HG03565 (cell line): ENCODE data around the gene ABLIM1.

Experiments used
- ATAC-seq: cut with Tn5 transposase; IDR thresholded peaks from one replicate; pipeline ENCODE4 v1.9.1; 2021; ENCODE audit warnings: mild to moderate bottlenecking, moderate library complexity; ENCODE audit not compliant: unreplicated experiment

ABLIM1 gene

GRCh38 chr10:114680543-114681117 is 22.6 kb upstream of the ABLIM1 start:
- no peak for ATAC-seq

GRCh38 chr10:114679552-114679951 is 21.5 kb upstream of the ABLIM1 start:
- ATAC-seq, result no peak

GRCh38 chr10:114678820-114679219 is 20.7 kb upstream of the ABLIM1 start:
- ATAC-seq, result no peak

GRCh38 chr10:114678336-114678735 is 20.3 kb upstream of the ABLIM1 start:
- no peak for ATAC-seq

GRCh38 chr10:114674346-114674745 is 16.3 kb upstream of the ABLIM1 start:
- ATAC-seq, result no peak

- no peak for ATAC-seq
Observed at GRCh38 chr10:114669648-114670047, 11.6 kb upstream of the ABLIM1 start.

- ATAC-seq, result no peak
Observed at GRCh38 chr10:114668375-114669080, 10.5 kb upstream of the ABLIM1 start.

GRCh38 chr10:114665873-114666272 is 7.8 kb upstream of the ABLIM1 start:
- no peak for ATAC-seq

GRCh38 chr10:114665406-114665805 is 7.3 kb upstream of the ABLIM1 start:
- no peak for ATAC-seq

GRCh38 chr10:114664127-114664526 is 6.1 kb upstream of the ABLIM1 start:
- no peak for ATAC-seq

- no peak for ATAC-seq
Observed at GRCh38 chr10:114663626-114664025, 5.6 kb upstream of the ABLIM1 start.

GRCh38 chr10:114662646-114663217 is 4.7 kb upstream of the ABLIM1 start:
- ATAC-seq, result no peak

- no peak for ATAC-seq
Observed at GRCh38 chr10:114661212-114661880, 3.3 kb upstream of the ABLIM1 start.

- no peak for ATAC-seq
Observed at GRCh38 chr10:114655671-114656070, 2.4 kb downstream of the ABLIM1 start.

- no peak for ATAC-seq
Observed at GRCh38 chr10:114654822-114655575, 3.1 kb downstream of the ABLIM1 start.

- ATAC-seq, result no peak
Observed at GRCh38 chr10:114653926-114654325, 4.1 kb downstream of the ABLIM1 start.

GRCh38 chr10:114652402-114653368 is 5.4 kb downstream of the ABLIM1 start:
- ATAC-seq, result no peak

- no peak for ATAC-seq
Observed at GRCh38 chr10:114650831-114651230, 7.2 kb downstream of the ABLIM1 start.

- no peak for ATAC-seq
Observed at GRCh38 chr10:114650266-114650665, 7.8 kb downstream of the ABLIM1 start.
